Measurements from ENCODE around the gene LMOD2. TPM values are rescaled to one million over a fixed set of nuclear protein-coding genes. Genes with fewer than 3 reads are reported as not detected.

The LMOD2 gene
- total RNA-seq, 1 experiment from 2014 or later, result not detected

- Mint-ChIP-seq H3K4me3 (no peak overlapping the region), H3K9me3 (no peaks in the 10 kb centered on the region), H3K36me3 (ENCODE audit: insufficient read depth in 1 of 3, low read depth in 3 of 3) (peaks cover 6 to 18% (median 12%) of the 10 kb centered on the region in 3 experiments; a peak in 6 of 7 replicates), H3K27ac (0 out of 7 replicates have a peak overlapping the region, but pooled peaks of 1 of the 3 experiments have one; percentile 51), H3K4me1 (peaks cover 16 to 20% of the 10 kb centered on the region in 2 experiments), H3K27me3 (ENCODE audit: low read depth) (no peaks in the 10 kb centered on the region)
- no peak overlapping the region for H3K23ac ChIP-seq (ENCODE audit: insufficient read length, low read depth, low read length)
- H3K23me2 ChIP-seq (ENCODE audit: insufficient read length, low read depth, low read length, poor library complexity, severe bottlenecking), result no peaks in the 10 kb centered on the region
- no peak overlapping the region for H2BK20ac ChIP-seq (ENCODE audit: low read depth, low read length, poor library complexity, severe bottlenecking)
- H4K5ac ChIP-seq (ENCODE audit: insufficient read length, low read depth, low read length), result no peak overlapping the region
- no peak overlapping the region for H2BK120ac ChIP-seq (ENCODE audit: low read depth, low read length, poor library complexity, severe bottlenecking)
- H2BK15ac ChIP-seq (ENCODE audit: low read depth, low read length), result no peak overlapping the region
- H3T11ph ChIP-seq (ENCODE audit: low read length), result no peak overlapping the region
- no peak overlapping the region for H2AFZ ChIP-seq (ENCODE audit: low read length)
- H3K9me3 ChIP-seq (ENCODE audit: control insufficient read depth, low read depth, low read length), result no peaks in the 10 kb centered on the region
- H4K91ac ChIP-seq (ENCODE audit: insufficient read length, low read depth, low read length), result no peak overlapping the region
- no peak overlapping the region for H2BK12ac ChIP-seq (ENCODE audit: insufficient read length, low read depth, low read length)
- DNase-seq, result no peak
- H2BK5ac ChIP-seq (ENCODE audit: insufficient read length, low read length), result no peak overlapping the region
- no peak overlapping the region for H3K27ac ChIP-seq (ENCODE audit: insufficient read length, low read depth, low read length)
- H4K20me1 ChIP-seq (ENCODE audit: control insufficient read depth, insufficient read depth, insufficient read length), result no peaks in the 10 kb centered on the region
- no peak overlapping the region for H3K14ac ChIP-seq (ENCODE audit: insufficient read depth, low read length)
- no peak overlapping the region for H4K8ac ChIP-seq (replicated peaks; ENCODE audit: insufficient read length, low read depth, low read length)
- no peak overlapping the region for H3K4ac ChIP-seq (ENCODE audit: low read depth, low read length)
- no peak overlapping the region for H3K18ac ChIP-seq (ENCODE audit: insufficient read length, low read depth, low read length)
- no peak overlapping the region for H3K4me2 ChIP-seq (ENCODE audit: insufficient read depth, insufficient read length, low read length)
- H3K79me1 ChIP-seq (ENCODE audit: insufficient read depth, low read depth, low read length, poor library complexity, severe bottlenecking), result no peaks in the 10 kb centered on the region
- peaks cover 4% of the 10 kb centered on the region; the same call in 1 of the 2 replicates for H3K79me2 ChIP-seq (ENCODE audit: insufficient read depth, low read length)
- H3K4me1 ChIP-seq (ENCODE audit: insufficient read depth, low read length), result no peaks in the 10 kb centered on the region
- no peak overlapping the region for H3K56ac ChIP-seq (ENCODE audit: insufficient read length, low read depth, low read length)
- no peaks in the 10 kb centered on the region for H3K27me3 ChIP-seq (ENCODE audit: insufficient read depth, low read length)
- H3K9ac ChIP-seq (ENCODE audit: extremely low read depth, insufficient read length, low read length), result no peak overlapping the region
- TF ChIP-seq CTCF (conservative IDR thresholded peaks at IDR 0.05), result no peak
- no peak overlapping the region for H2AK5ac ChIP-seq (ENCODE audit: insufficient read length, low read length)
Observed at GRCh38 chr7:123711832-123712293, 56.2 kb downstream of the LMOD2 start.

Measured in H9 (cell line).